MCF 10A (cell line): ENCODE results near the gene HOATZ. TPM values are rescaled to one million over a fixed set of nuclear protein-coding genes. Genes with fewer than 3 reads are reported as not detected.

Source experiments
- BruUV-seq: library from RNA; stranded (reverse); fragments of 400-500 nt; replicated peaks from 2 replicates; lab custom pipeline; 2021; lab: Mats Ljungman, UMichigan
- CTCF ChIA-PET: fragments of 300-600 bp; sonication (Branson Sonifier 250); formaldehyde crosslinking; extraction: SDS; loops from one replicate; lab custom pipeline; 2021; ENCODE audit warnings: antibody characterized with exemption, inconsistent platforms; lab: Yijun Ruan, JAX
- POLR2A ChIA-PET: fragments of 300-600, 350-650 bp; sonication (Branson Sonifier 250); formaldehyde crosslinking; extraction: SDS; loops from one replicate; lab custom pipeline; 2020; ENCODE audit warnings: antibody characterized with exemption, inconsistent platforms; lab: Yijun Ruan, JAX
- DNase-seq: peaks from one replicate; pipeline ENCODE4 v3.0.0-alpha.2; 2018; ENCODE audit not compliant: unreplicated experiment
- H3K27ac Mint-ChIP-seq: one replicate; pipeline ENCODE4 v1.8.0; 2022; ENCODE audit warnings: mild to moderate bottlenecking, low read depth, mixed read lengths; ENCODE audit not compliant: unreplicated experiment
- H3K27me3 Mint-ChIP-seq: one replicate; pipeline ENCODE4 v1.8.0; 2022; ENCODE audit warnings: mixed read lengths; ENCODE audit not compliant: insufficient read depth, unreplicated experiment
- H3K36me3 Mint-ChIP-seq: one replicate; pipeline ENCODE4 v1.8.0; 2022; ENCODE audit warnings: mild to moderate bottlenecking, moderate library complexity, mixed read lengths; ENCODE audit not compliant: insufficient read depth, unreplicated experiment
- H3K4me1 Mint-ChIP-seq: one replicate; pipeline ENCODE4 v1.8.0; 2022; ENCODE audit warnings: mixed read lengths; ENCODE audit not compliant: insufficient read depth, unreplicated experiment
- H3K4me3 Mint-ChIP-seq: one replicate; pipeline ENCODE4 v1.8.0; 2022; ENCODE audit warnings: mild to moderate bottlenecking, moderate library complexity, mixed read lengths; ENCODE audit not compliant: unreplicated experiment
- H3K9me3 Mint-ChIP-seq: one replicate; pipeline ENCODE4 v1.8.0; 2022; ENCODE audit warnings: mixed read lengths; ENCODE audit not compliant: unreplicated experiment
- intact Hi-C: fragments of 100-400 bp; cut with micrococcal nuclease; formaldehyde crosslinking; loops from 2 replicates; pipeline ENCODE4 v1.14.1; 2022
- total RNA-seq: library from RNA; stranded (reverse); gene quantifications from 2 replicates; pipeline ENCODE4 v1.2.3, GENCODE V29; 2022
- TF ChIP-seq, protein P1 (sequence below): fragments of 200-600 bp; IDR thresholded peaks from one replicate; pipeline ENCODE4 v1.8.0; 2022; ENCODE audit warnings: antibody characterized with exemption, mild to moderate bottlenecking; ENCODE audit not compliant: unreplicated experiment

The HOATZ gene
- total RNA-seq, 1 experiment from 2014 or later: not detected

DNA sequence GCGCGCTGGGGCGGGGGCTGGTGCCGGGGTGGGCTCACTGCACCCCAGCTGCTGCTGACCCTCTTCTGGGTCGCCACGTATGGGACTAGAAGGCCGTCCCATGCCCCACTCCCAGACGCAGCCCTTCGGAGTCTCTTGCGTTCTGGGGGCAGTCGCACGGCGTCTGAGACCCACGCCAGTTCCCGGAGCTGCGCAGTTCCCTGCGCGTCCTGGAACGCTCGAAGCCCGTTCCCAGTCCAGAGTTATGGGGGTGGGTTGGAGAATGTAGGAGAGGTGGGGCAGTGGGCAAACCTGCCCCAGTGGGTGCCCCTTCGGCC lies 26.3 kb downstream of the HOATZ start:
- Mint-ChIP-seq H3K36me3 (no peaks in the 10 kb centered on the region), H3K27ac (no peak overlapping the region), H3K4me1 (peaks cover 6% of the 10 kb centered on the region), H3K4me3 (no peak overlapping the region), H3K9me3 (peaks cover 6% of the 10 kb centered on the region), H3K27me3 (no peaks in the 10 kb centered on the region)
- TF ChIP-seq, protein P1, sequence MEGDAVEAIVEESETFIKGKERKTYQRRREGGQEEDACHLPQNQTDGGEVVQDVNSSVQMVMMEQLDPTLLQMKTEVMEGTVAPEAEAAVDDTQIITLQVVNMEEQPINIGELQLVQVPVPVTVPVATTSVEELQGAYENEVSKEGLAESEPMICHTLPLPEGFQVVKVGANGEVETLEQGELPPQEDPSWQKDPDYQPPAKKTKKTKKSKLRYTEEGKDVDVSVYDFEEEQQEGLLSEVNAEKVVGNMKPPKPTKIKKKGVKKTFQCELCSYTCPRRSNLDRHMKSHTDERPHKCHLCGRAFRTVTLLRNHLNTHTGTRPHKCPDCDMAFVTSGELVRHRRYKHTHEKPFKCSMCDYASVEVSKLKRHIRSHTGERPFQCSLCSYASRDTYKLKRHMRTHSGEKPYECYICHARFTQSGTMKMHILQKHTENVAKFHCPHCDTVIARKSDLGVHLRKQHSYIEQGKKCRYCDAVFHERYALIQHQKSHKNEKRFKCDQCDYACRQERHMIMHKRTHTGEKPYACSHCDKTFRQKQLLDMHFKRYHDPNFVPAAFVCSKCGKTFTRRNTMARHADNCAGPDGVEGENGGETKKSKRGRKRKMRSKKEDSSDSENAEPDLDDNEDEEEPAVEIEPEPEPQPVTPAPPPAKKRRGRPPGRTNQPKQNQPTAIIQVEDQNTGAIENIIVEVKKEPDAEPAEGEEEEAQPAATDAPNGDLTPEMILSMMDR: no peak
- POLR2A ChIA-PET: interaction anchor here (1.4 kb wide), 1 partner anchor 16 kb away, joined by 3 read pairs; no protein-coding TSS in a partner anchor
- CTCF ChIA-PET: no interaction called here
- no TSS peak for BruUV-seq
- intact Hi-C loops: no loop called here
- no peak for DNase-seq

DNA sequence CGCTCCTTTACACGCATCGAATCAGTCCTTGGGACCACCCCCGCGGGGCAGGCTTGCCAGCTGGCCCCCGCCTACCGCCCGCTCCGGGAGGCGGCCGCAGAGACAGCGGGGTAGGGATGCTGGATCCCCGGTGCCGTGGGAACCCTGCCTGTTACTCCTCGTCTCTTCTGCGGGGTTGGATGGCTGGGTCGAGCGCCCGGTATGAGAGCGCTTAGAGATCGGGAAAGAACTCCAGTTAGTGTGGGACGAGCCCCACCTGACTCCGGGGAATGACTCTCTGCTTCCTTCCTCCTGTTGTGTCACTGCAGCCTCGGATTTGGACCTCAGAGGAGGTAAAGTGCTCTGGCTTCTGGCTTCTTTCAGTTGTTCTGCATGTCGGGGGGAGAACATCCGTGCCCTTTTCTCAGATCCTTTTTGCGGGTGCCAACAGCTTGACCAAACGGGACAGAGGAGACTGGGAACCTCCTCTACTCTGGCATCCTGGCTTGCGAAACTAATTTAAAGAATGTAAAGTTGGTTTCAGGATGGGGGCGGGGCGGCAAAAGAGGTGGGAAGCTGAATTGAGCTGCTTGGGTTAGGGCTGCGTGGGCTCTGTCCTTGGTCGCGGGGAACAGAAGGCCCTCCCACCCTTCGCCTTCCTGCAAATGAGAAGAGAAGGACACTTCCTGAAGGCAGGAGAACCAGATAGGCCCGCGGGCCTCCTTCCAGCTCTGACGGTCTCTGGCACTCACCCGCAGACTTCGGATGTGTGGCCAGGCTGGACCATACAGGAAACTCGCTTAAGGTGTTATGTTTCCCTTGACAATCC lies 26.9 kb downstream of the HOATZ start:
- Mint-ChIP-seq H3K27ac (no peak overlapping the region), H3K27me3 (no peaks in the 10 kb centered on the region), H3K4me3 (no peak overlapping the region), H3K36me3 (no peaks in the 10 kb centered on the region), H3K9me3 (peaks cover 6% of the 10 kb centered on the region), H3K4me1 (peaks cover 6% of the 10 kb centered on the region)
- TF ChIP-seq, protein P1: no peak
- no TSS peak for BruUV-seq
- CTCF ChIA-PET: interaction anchor here (0.6 to 1.1 kb wide), 3 partner anchors 13 to 225 kb away, joined by 3 read pairs; no protein-coding TSS in a partner anchor
- DNase-seq: no peak
- POLR2A ChIA-PET: interaction anchor here (0.6 to 1.4 kb wide), 3 partner anchors 8 to 31 kb away, joined by 3 to 4 read pairs (median 3); no protein-coding TSS in a partner anchor
- intact Hi-C loops: no loop called here

DNA sequence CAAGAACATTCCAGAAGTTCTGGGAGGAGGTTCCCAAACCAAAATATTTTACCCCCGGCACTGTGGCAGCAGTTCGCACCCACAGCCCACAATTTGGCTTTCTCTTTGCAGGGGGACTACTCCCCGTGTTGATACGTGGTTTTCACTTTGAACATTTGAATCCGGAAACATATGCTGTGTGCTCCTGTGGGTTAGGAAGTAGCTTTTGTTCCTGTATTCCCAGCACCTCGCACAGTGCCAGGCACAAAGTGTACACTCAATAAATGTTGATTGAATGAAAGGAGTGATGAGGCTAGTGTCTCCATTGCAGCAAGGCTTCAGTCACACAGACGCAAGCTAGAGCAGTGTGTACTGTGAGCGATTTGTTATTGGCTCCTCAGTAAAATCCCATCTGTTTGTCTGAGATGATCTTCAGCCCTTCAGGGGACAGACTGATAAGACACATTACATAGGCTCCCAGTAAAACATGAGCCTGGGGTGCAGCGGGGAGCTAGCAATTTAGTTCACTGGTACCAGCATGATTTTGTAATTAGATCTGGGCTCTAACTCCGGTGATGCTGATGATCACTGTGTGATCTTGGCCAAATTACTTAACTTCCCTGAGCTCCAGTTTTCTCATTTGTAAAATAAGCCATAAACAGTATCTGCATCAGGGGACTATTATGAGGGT lies 28.2 kb downstream of the HOATZ start:
- intact Hi-C loops: no loop called here
- H3K9me3 Mint-ChIP-seq: peaks cover 6% of the 10 kb centered on the region
- H3K27me3 Mint-ChIP-seq: no peaks in the 10 kb centered on the region
- TF ChIP-seq, protein P1: no peak
- H3K27ac Mint-ChIP-seq: no peak overlapping the region
- H3K4me3 Mint-ChIP-seq: no peak overlapping the region
- peaks cover 6% of the 10 kb centered on the region for H3K4me1 Mint-ChIP-seq
- BruUV-seq: no TSS peak
- no peaks in the 10 kb centered on the region for H3K36me3 Mint-ChIP-seq
- DNase-seq: no peak
- POLR2A ChIA-PET: interaction anchor here (0.5 to 1.1 kb wide), 3 partner anchors 10 to 33 kb away, joined by 3 read pairs; no protein-coding TSS in a partner anchor
- CTCF ChIA-PET: interaction anchor here (1.1 to 1.3 kb wide), 2 partner anchors 44 to 88 kb away, joined by 3 read pairs; no protein-coding TSS in a partner anchor

DNA sequence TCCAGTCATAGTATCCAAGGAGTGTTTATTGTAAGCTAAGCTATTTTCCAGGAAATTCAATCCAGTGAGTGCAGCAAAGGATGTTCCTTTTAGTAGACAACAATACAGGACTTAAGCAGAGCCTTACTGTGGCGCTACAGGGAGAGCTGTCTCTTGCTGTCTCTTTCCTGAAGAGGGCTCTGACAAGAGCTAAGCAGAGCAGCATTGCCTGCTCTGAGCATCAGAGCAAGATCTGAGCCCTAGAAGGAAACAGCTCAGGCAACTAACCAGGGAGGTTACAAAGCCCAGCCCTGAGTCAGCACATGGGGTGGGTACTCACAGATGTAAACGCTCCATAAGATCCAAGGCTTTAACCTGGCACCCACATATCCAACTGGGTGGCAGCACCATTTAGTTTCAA lies 33.9 kb downstream of the HOATZ start:
- Mint-ChIP-seq H3K9me3 (no peaks in the 10 kb centered on the region), H3K4me1 (no peaks in the 10 kb centered on the region), H3K27me3 (no peaks in the 10 kb centered on the region), H3K27ac (no peak overlapping the region), H3K4me3 (no peak overlapping the region), H3K36me3 (no peaks in the 10 kb centered on the region)
- CTCF ChIA-PET: interaction anchor here (0.6 to 0.8 kb wide), 2 partner anchors 228 to 1519 kb away, joined by 3 to 4 read pairs; no protein-coding TSS in a partner anchor
- TF ChIP-seq, protein P1: no peak
- intact Hi-C loops: no loop called here
- POLR2A ChIA-PET: no interaction called here
- DNase-seq: no peak
- no TSS peak for BruUV-seq
